Mammary epithelial cell (primary cell): Measurements from ENCODE around the gene GFOD1.

Experiments
- EZH2 ChIP-seq: IDR thresholded peaks from 2 replicates; pipeline ENCODE4 v1.6.1; 2012; ENCODE audit warnings: low read length, inconsistent platforms, borderline replicate concordance
- TF ChIP-seq, protein P1 (sequence below), 2 donors: IDR thresholded peaks in 1 of 2; conservative IDR thresholded peaks in 1 of 2; 2 replicates each; pipeline ENCODE4 v1.5.1; 2011 to 2012; ENCODE audit warnings: inconsistent platforms in 2 of 2, low read length in 2 of 2, mild to moderate bottlenecking in 2 of 2, control low read depth in 1 of 2, low read depth in 1 of 2; ENCODE audit not compliant: insufficient read depth in 1 of 2; ENCODE audit errors: extremely low read depth in 1 of 2

- TF ChIP-seq, protein P1, sequence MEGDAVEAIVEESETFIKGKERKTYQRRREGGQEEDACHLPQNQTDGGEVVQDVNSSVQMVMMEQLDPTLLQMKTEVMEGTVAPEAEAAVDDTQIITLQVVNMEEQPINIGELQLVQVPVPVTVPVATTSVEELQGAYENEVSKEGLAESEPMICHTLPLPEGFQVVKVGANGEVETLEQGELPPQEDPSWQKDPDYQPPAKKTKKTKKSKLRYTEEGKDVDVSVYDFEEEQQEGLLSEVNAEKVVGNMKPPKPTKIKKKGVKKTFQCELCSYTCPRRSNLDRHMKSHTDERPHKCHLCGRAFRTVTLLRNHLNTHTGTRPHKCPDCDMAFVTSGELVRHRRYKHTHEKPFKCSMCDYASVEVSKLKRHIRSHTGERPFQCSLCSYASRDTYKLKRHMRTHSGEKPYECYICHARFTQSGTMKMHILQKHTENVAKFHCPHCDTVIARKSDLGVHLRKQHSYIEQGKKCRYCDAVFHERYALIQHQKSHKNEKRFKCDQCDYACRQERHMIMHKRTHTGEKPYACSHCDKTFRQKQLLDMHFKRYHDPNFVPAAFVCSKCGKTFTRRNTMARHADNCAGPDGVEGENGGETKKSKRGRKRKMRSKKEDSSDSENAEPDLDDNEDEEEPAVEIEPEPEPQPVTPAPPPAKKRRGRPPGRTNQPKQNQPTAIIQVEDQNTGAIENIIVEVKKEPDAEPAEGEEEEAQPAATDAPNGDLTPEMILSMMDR (conservative IDR thresholded peaks at IDR 0.05 in 1 of 2, IDR thresholded peaks at IDR 0.05 in 1 of 2; ENCODE audit: extremely low read depth in 1 of 2, insufficient read depth in 1 of 2, low read depth in 1 of 2, low read length in 2 of 2): no peak
- no peak for TF ChIP-seq EZH2
Observed at GRCh38 chr6:13434777-13435176, 52.6 kb downstream of the GFOD1 start.
